Fibroblast of lung (primary cell): ENCODE data around the gene ZNF593. TPM values are rescaled to one million over a fixed set of nuclear protein-coding genes. Genes with fewer than 3 reads are reported as not detected.

ENCODE experiments used
- DNase-seq, 2 donors: peaks; one replicate each; pipeline versions ENCODE4 v3.0.0 to v3.0.0-alpha.2; 2010; ENCODE audit warnings: low read depth in 2 of 2
- H2AFZ ChIP-seq: 2 replicates; pipeline ENCODE4 v1.5.1; 2012; ENCODE audit warnings: low read length, control low read depth, inconsistent platforms
- H3K27ac ChIP-seq: 2 replicates; pipeline ENCODE4 v1.5.1; 2011; ENCODE audit warnings: low read length, control low read depth; ENCODE audit not compliant: insufficient read depth
- H3K27me3 ChIP-seq: 2 replicates; pipeline ENCODE4 v1.5.1; 2011; ENCODE audit warnings: mild to moderate bottlenecking, low read length; ENCODE audit not compliant: control insufficient read depth, insufficient read depth
- H3K36me3 ChIP-seq: 2 replicates; pipeline ENCODE4 v1.5.1; 2011; ENCODE audit warnings: low read length; ENCODE audit not compliant: control insufficient read depth, insufficient read depth
- H3K4me1 ChIP-seq: 2 replicates; pipeline ENCODE4 v1.5.1; 2011; ENCODE audit warnings: low read length; ENCODE audit not compliant: control insufficient read depth, insufficient read depth; ENCODE audit errors: extremely low read depth
- H3K4me2 ChIP-seq: 2 replicates; pipeline ENCODE4 v1.5.1; 2011; ENCODE audit warnings: low read length, control low read depth; ENCODE audit not compliant: insufficient read depth; ENCODE audit errors: extremely low read depth
- H3K4me3 ChIP-seq, 4 experiments: fragments of 200-600 bp in 1 of 4; sonication (generic) in 1 of 4; replicated peaks in 1 of 4; 2 replicates each; pipeline ENCODE4 v1.5.1; 2011 to 2016; ENCODE audit warnings: low read length in 4 of 4, low read depth in 3 of 4, mild to moderate bottlenecking in 3 of 4, control low read depth in 2 of 4, inconsistent platforms in 1 of 4, mixed read lengths in 1 of 4; ENCODE audit not compliant: insufficient read depth in 1 of 4; ENCODE audit errors: control extremely low read depth in 1 of 4
- H3K79me2 ChIP-seq: 2 replicates; pipeline ENCODE4 v1.5.1; 2012; ENCODE audit warnings: mild to moderate bottlenecking, low read length, inconsistent platforms; ENCODE audit not compliant: control insufficient read depth, insufficient read depth
- H3K9ac ChIP-seq: 2 replicates; pipeline ENCODE4 v1.5.1; 2011; ENCODE audit warnings: mild to moderate bottlenecking, low read length, control low read depth; ENCODE audit not compliant: insufficient read depth
- H3K9me3 ChIP-seq: 2 replicates; pipeline ENCODE4 v1.5.1; 2012; ENCODE audit warnings: low read depth, low read length; ENCODE audit not compliant: control insufficient read depth, insufficient read depth
- H4K20me1 ChIP-seq: 2 replicates; pipeline ENCODE4 v1.5.1; 2011; ENCODE audit warnings: low read length; ENCODE audit not compliant: control insufficient read depth, insufficient read depth; ENCODE audit errors: extremely low read depth
- CTCF ChIP-seq, 2 donors: IDR thresholded peaks in 1 of 2; conservative IDR thresholded peaks in 1 of 2; 1 replicate in 1 of 2; 2 replicates in 1 of 2; pipeline ENCODE4 v1.5.1; 2011 to 2012; ENCODE audit warnings: low read length in 2 of 2, control low read depth in 1 of 2, inconsistent platforms in 1 of 2, low read depth in 1 of 2, mild to moderate bottlenecking in 1 of 2
- EZH2 ChIP-seq: IDR thresholded peaks from 2 replicates; pipeline ENCODE4 v1.5.1; 2012; ENCODE audit warnings: low read length, control low read depth, mild to moderate bottlenecking; ENCODE audit errors: missing control alignments
- polyA plus RNA-seq, 2 donors: library from polyadenylated mRNA; depleted of rRNA in 1 of 2; stranded (reverse) in 1 of 2; unstranded in 1 of 2; fragments of >200 nt; gene quantifications; 2 replicates each; pipeline ENCODE4 v1.2.1, GENCODE V29; 2011 to 2012; ENCODE audit warnings: missing spikeins in 1 of 2
- total RNA-seq: library from RNA; depleted of rRNA; stranded (reverse); fragments of >200 nt; gene quantifications from 2 replicates; pipeline ENCODE4 v1.2.1, GENCODE V29; 2014

The ZNF593 gene
- total and polyA plus RNA-seq, 2 donors (not counting 1 experiment from before 2014, with no cell fraction given): 17.6 to 30.7 TPM

- peaks cover 6% of the 10 kb centered on the region for H3K79me2 ChIP-seq
- no peak for DNase-seq
Measured at GRCh38 chr1:26170472-26170821, 739 bp downstream of the ZNF593 start.

GRCh38 chr1:26171084-26172072 lies 1.7 kb downstream of the ZNF593 start, which contains the start of gene ZNF593OS:
Gene ZNF593OS (minus strand): TSS chr1:26171832. CDS start chr1:26171661, 171 bp downstream.
- no peak within 1 kb of the TSS for H3K9ac ChIP-seq
- peaks cover 4% of the 10 kb centered on the region for H3K4me1 ChIP-seq
- DNase-seq: no peak
- H3K9me3 ChIP-seq: no peaks in the 10 kb centered on the region
- no peaks in the 10 kb centered on the region for H3K27me3 ChIP-seq
- H4K20me1 ChIP-seq: no peaks in the 10 kb centered on the region
- H3K36me3 ChIP-seq: peaks cover 3% of the 10 kb centered on the region
- peak within 1 kb of the TSS; percentile 80 to 94 (median 84) for H3K4me3 ChIP-seq
- H3K27ac ChIP-seq: no peak within 1 kb of the TSS
- TF ChIP-seq EZH2 (no peak), CTCF (conservative IDR thresholded peaks at IDR 0.05 in 1 of 2, IDR thresholded peaks at IDR 0.05 in 1 of 2; ENCODE audit: low read depth in 1 of 2, low read length in 2 of 2) (no peak)
- no peak within 1 kb of the TSS for H2AFZ ChIP-seq
- H3K4me2 ChIP-seq: peak within 1 kb of the TSS; percentile 97
- H3K79me2 ChIP-seq: peaks cover 6% of the 10 kb centered on the region

More at GRCh38 chr1:26170472-26170821, 739 bp downstream of the ZNF593 start:
- Histone ChIP-seq H3K4me1 (peaks cover 4% of the 10 kb centered on the region), H3K9me3 (no peaks in the 10 kb centered on the region), H3K9ac (peak overlapping the region; percentile 95), H2AFZ (peak overlapping the region; percentile 75), H3K36me3 (peaks cover 3% of the 10 kb centered on the region), H3K27ac (peak overlapping the region; percentile 84), H3K27me3 (no peaks in the 10 kb centered on the region), H3K4me2 (peak overlapping the region; percentile 97), H3K4me3 (peak overlapping the region; percentile 80 to 94 (median 84)), H4K20me1 (no peaks in the 10 kb centered on the region)
- no peak for TF ChIP-seq CTCF (conservative IDR thresholded peaks at IDR 0.05 in 1 of 2, IDR thresholded peaks at IDR 0.05 in 1 of 2; ENCODE audit: low read depth in 1 of 2, low read length in 2 of 2)
- no peak for TF ChIP-seq EZH2

- no peak overlapping the region for H3K4me3 ChIP-seq
- TF ChIP-seq EZH2 (no peak), CTCF (conservative IDR thresholded peaks at IDR 0.05 in 1 of 2, IDR thresholded peaks at IDR 0.05 in 1 of 2; ENCODE audit: low read depth in 1 of 2, low read length in 2 of 2) (no peak)
- H3K79me2 ChIP-seq: peaks cover 3% of the 10 kb centered on the region
- H3K27ac ChIP-seq: no peak overlapping the region
- no peak overlapping the region for H3K9ac ChIP-seq
- no peak overlapping the region for H2AFZ ChIP-seq
- H4K20me1 ChIP-seq: no peaks in the 10 kb centered on the region
- peaks cover 3% of the 10 kb centered on the region for H3K36me3 ChIP-seq
- no peak for DNase-seq
- peaks cover 3% of the 10 kb centered on the region for H3K4me1 ChIP-seq
- H3K9me3 ChIP-seq: no peaks in the 10 kb centered on the region
- H3K27me3 ChIP-seq: peaks cover 2% of the 10 kb centered on the region
- H3K4me2 ChIP-seq: no peak overlapping the region
Measured at GRCh38 chr1:26175346-26175745, 5.6 kb downstream of the ZNF593 start.
